ENCODE measurements around the gene A4GALT.

The A4GALT gene

GRCh38 chr22:42700901-42701300 is 19.8 kb downstream of the A4GALT start:
- DNase-seq (ENCODE audit: low read depth): no peak

DNA sequence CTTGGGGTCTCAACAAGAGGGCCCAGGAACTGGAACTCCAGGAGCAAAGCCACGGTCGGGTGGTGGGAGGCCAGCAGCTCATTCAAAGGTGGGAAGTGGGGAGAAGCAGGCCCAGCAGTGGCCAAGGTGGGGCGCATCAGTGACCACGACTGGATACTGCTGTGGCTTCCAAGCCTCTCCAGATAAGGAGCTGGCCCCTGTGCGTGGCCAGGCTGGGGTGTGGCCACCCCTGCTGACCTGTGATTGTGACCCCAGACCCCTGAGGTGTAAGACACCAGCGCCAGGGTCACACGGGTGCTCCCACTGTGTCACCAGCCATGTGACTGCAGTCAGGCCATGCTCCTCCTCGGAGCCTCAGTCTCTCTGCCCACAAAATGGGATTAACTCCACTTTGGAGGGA is 20.3 kb downstream of the A4GALT start:
- no peak for DNase-seq (ENCODE audit: low read depth)

GRCh38 chr22:42699976-42700352 is 20.7 kb downstream of the A4GALT start:
- no peak for DNase-seq (ENCODE audit: low read depth)

- no peak for DNase-seq (ENCODE audit: low read depth)
These were observed 21.2 kb downstream of the A4GALT start for GRCh38 chr22:42699281-42699975.

DNA sequence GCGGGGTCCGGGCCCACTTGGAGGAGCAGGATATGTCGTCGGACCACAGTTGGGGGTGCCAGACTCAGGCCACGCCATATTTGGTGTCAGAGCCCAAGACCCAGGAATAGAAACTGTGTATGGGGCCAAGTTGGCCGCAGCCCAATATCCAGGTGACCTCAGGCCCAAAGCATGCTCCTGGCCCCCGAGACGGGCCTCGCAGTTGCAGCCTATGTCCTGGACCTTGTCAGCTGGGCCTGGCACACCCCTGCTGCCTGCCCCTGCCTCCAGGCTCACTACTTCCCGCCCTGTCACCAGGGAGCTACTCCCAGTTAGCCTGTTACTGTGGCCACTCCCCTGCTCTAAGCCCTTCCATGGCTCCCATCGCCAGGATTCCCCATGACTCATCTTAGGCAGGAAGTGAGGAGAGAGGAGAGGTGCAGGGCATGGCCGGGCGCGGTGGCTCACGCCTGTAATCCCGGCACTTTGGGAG is 23.1 kb downstream of the A4GALT start:
- no peak for DNase-seq (ENCODE audit: low read depth)

- no peak for DNase-seq (ENCODE audit: low read depth)
These were observed 24.2 kb downstream of the A4GALT start for GRCh38 chr22:42696331-42696967.

GRCh38 chr22:42695294-42695693 is 25.4 kb downstream of the A4GALT start:
- no peak for DNase-seq (ENCODE audit: low read depth)

- no peak for DNase-seq (ENCODE audit: low read depth)
These were observed 26.6 kb downstream of the A4GALT start for GRCh38 chr22:42693763-42694683.

- DNase-seq (ENCODE audit: low read depth): no peak
These were observed 27.5 kb downstream of the A4GALT start for GRCh38 chr22:42693055-42693762.

- no peak for DNase-seq (ENCODE audit: low read depth)
These were observed 28.2 kb downstream of the A4GALT start for GRCh38 chr22:42692239-42693054.

GRCh38 chr22:42691440-42691839 is 29.2 kb downstream of the A4GALT start:
- DNase-seq (ENCODE audit: low read depth): no peak

DNA sequence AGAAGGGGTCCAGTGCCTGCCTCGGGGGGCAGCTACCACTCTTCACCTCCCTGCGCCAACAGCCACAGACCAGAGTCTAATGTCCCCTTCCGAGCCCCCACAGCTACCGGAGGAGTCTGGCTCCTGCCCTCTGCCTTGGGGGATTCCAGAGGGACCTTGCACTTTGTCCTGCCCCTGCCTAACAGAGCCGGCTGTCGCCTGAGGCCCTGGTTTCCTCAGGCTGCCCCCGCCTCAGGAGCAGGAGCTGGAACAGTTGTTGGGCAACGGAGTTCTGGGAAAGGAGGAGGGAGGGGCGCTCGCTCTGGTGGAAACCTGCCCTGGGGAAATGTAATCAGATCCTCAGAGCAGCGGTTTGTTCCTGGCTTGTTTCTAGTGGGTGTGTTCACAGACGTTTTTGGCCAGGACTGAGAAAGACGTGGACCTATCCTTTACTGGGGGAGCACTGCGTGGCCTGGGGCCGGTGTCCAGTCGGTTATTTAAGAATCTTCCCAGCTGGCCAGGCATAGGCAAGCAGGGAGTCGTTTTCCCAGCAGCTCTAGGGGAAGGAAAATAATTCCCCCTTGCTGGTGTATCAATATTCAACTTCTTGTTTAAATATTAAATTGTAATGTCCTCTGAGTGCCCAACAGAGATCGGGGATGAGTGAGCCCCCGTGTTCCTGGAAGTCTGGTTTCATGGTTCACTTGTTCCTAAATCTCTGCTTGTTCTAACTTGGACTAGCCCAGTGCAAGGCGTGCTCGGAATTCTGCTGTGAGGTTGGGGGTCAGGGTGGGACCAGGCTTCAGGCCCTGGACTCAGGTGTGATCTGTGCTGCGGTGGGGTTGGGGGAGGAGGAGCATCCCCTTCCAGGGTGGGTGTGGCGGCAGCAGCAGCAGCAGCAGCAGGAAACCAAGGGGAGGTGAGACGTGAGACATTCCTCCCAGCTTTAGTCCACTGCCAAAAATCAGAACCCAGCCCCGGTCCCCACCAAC is 32.1 kb downstream of the A4GALT start:
- DNase-seq (ENCODE audit: low read depth): no peak

DNA sequence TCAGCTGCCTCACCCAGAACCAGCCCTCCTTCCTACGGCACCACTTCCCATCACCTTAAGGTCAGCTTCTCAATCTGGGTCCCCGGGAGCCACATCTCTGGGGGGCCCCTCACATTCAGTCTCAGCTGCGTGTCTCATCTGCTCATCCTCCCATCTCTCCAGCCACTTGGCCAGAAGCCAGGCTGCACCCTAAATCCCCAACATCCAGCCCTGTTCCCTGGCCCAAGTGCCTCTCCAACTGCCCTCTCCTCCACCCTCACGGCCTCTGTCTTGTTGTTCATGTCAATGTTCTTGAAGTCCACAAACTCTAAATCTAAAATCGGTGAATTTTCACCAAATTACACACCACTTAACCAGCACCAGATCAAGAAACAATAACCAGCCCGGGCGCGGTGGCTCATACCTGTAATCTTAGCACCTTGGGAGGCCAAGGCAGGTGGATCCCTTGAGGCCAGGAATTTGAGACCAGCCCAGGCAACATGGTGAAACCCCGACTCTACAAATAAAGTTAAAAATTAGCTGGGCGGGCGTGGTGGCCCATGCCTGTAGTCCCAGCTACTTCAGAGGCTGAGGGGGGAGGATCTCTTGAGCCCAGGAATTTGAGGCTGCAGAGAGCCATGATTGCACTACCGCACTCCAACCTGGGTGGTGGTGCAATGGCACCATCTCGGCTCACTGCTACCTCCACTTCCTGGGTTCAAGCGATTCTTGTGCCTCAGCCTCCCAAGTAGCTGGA is 33.7 kb downstream of the A4GALT start:
- DNase-seq (ENCODE audit: low read depth): no peak

- DNase-seq (ENCODE audit: low read depth): no peak
These were observed 34.6 kb downstream of the A4GALT start for GRCh38 chr22:42685941-42686653.

DNA sequence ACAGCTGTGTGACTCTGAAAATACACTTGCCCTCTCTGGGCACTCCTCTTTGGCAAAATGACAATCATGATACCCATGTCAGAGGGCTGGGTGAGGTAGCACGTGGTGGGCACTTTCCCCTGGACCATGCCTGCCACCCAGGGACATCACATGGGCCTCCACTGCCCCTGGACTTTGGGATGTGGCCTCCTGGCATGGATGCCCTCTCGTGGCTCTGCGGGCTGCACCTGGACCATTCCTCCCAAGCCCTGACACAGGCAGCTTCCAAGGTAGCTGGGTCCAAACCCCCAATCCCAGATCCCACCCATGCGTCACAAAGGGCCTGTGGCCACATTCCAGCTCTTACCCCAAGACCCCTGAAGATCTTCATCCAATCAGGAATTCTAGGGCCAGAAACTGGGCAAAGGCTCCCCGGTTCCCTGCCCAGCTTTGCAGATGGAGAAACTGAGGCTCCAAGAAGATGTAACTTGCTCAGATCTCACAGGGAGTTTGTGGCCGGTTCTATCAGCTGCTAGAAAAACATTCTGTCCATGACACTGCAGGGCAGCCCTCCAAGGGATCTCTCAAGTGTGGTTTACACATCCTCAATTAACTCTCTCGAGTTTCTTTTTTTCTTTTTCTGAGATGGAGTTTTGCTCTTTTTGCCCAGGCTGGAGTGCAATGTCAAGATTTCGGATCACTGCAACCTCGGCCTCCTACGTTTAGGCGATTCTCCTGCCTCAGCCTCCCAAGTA is 36.0 kb downstream of the A4GALT start:
- no peak for DNase-seq (ENCODE audit: low read depth)

DNA sequence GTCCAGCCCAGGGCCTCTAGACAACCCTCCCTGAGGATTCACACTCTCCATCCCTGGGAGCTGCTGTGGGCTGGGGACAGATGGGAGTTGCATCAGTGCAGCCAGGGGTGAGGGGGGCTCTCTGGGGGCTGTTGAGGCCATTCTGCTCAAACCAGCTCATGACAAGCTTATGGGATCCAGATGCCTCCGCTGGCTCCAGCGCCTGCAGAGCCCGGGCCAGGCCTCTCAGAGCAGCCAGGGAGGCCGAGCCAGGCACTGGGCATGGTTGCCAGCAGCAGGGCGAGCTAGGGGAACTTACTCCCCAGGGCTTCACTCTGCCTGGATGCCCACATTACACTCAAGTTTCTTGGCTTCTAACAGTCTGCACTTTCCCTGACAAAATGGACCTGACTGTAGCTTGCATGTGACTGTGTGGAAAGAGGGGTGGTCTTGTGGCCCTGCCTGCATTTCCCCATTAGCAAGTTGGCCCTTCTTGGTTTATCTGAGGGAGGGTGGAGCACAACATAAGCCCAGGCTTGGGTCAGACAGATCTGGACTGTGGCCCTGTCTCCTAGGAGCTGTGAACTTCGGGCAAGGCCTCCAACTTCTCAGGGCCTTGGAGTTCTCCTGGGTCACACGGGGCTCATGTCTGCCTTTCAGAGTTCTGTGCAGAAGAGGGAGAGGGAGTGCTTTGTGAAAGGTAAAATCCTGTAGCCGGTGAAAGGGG is 36.9 kb downstream of the A4GALT start:
- no peak for DNase-seq (ENCODE audit: low read depth)

GRCh38 chr22:42682113-42682851 is 38.4 kb downstream of the A4GALT start:
- no peak for DNase-seq (ENCODE audit: low read depth)

Data from stimulated activated CD8-positive, alpha-beta memory T cell treated with anti-CD3 and anti-CD28 coated beads, Interleukin-12 subunit alpha, Interleukin-12 subunit beta, amount 100 ng/mL, for 4 hours (primary cell).